H1 (cell line): Measurements from ENCODE around the gene PLXNB1. TPM values are rescaled to one million over a fixed set of nuclear protein-coding genes. Genes with fewer than 3 reads are reported as not detected.

Experiments used
- CTCF ChIA-PET: fragments of 300-600 bp; sonication (Branson Sonifier 250); formaldehyde crosslinking; loops from one replicate; lab custom pipeline; 2021; ENCODE audit not compliant: partially characterized antibody; lab: Charles Lee
- POLR2A ChIA-PET: fragments of 300-600 bp; sonication (Branson Sonifier 250); formaldehyde crosslinking; loops from one replicate; lab custom pipeline; 2021; ENCODE audit warnings: inconsistent platforms; ENCODE audit not compliant: partially characterized antibody; lab: Charles Lee
- DNase-seq, 2 experiments: peaks; one replicate each; pipeline versions ENCODE4 v3.0.0 to v3.0.0-alpha.2; 2010 to 2022; ENCODE audit warnings: low spot score in 2 of 2, low read depth in 1 of 2, mixed read lengths in 1 of 2
- FAIRE-seq: peaks from 2 replicates; lab custom pipeline; 2011; peaks lifted over from hg19 to GRCh38; lab: Jason Lieb, UNC
- H2AFZ ChIP-seq: 2 replicates; pipeline ENCODE4 v1.8.1; 2012; ENCODE audit warnings: low read length, inconsistent platforms
- H2AK5ac ChIP-seq: 2 replicates; pipeline ENCODE4 v1.6.1; 2013; ENCODE audit warnings: low read depth, low read length
- H2BK120ac ChIP-seq: replicated peaks from 2 replicates; pipeline ENCODE3; 2013; ENCODE audit warnings: low read depth, low read length, inconsistent platforms
- H2BK12ac ChIP-seq: 2 replicates; pipeline ENCODE4 v1.6.1; 2013; ENCODE audit warnings: low read depth, low read length
- H2BK15ac ChIP-seq: 2 replicates; pipeline ENCODE4 v1.6.1; 2013; ENCODE audit warnings: low read length
- H2BK20ac ChIP-seq: 2 replicates; pipeline ENCODE4 v1.6.1; 2013; ENCODE audit warnings: low read length
- H2BK5ac ChIP-seq: 2 replicates; pipeline ENCODE4 v1.6.1; 2013; ENCODE audit warnings: low read depth, low read length
- H3K14ac ChIP-seq: 2 replicates; pipeline ENCODE4 v1.6.1; 2013; ENCODE audit warnings: inconsistent platforms; ENCODE audit not compliant: insufficient read length
- H3K18ac ChIP-seq: 2 replicates; pipeline ENCODE4 v1.6.1; 2013; ENCODE audit warnings: low read length; ENCODE audit errors: extremely low read depth
- H3K23ac ChIP-seq: 2 replicates; pipeline ENCODE4 v1.6.1; 2013; ENCODE audit warnings: inconsistent platforms; ENCODE audit not compliant: insufficient read length
- H3K23me2 ChIP-seq: 2 replicates; pipeline ENCODE4 v1.6.1; 2013; ENCODE audit warnings: low read depth, low read length
- H3K27ac ChIP-seq: 2 replicates; pipeline ENCODE4 v1.6.1; 2011; ENCODE audit warnings: low read depth, low read length, inconsistent platforms
- H3K27me3 ChIP-seq, 4 experiments: replicated peaks in 1 of 4; 1 replicate in 1 of 4; 2 replicates in 3 of 4; pipeline versions ENCODE4 v1.6.1 to v1.8.1; 2011 to 2013; ENCODE audit warnings: low read length in 3 of 4, mild to moderate bottlenecking in 3 of 4, inconsistent platforms in 2 of 4, mixed read lengths in 2 of 4, moderate library complexity in 1 of 4; ENCODE audit not compliant: control insufficient read depth in 3 of 4, insufficient read depth in 3 of 4; ENCODE audit errors: extremely low read depth in 1 of 4
- H3K36me3 ChIP-seq, 4 experiments: 2 replicates each; pipeline versions ENCODE4 v1.6.1 to v1.8.1; 2011 to 2013; ENCODE audit warnings: mild to moderate bottlenecking in 4 of 4, low read length in 3 of 4, moderate library complexity in 2 of 4, control low read depth in 1 of 4, inconsistent platforms in 1 of 4; ENCODE audit not compliant: insufficient read depth in 4 of 4, control insufficient read depth in 2 of 4
- H3K4ac ChIP-seq: replicated peaks from 2 replicates; pipeline ENCODE3; 2013; ENCODE audit warnings: low read length, low read depth, mixed read lengths, inconsistent platforms; ENCODE audit not compliant: insufficient read length
- H3K4me1 ChIP-seq, 4 experiments: replicated peaks in 1 of 4; 1 replicate in 1 of 4; 2 replicates in 3 of 4; pipeline versions ENCODE4 v1.6.1 to v1.8.1; 2011 to 2013; ENCODE audit warnings: low read length in 3 of 4, inconsistent platforms in 2 of 4, mixed read lengths in 1 of 4; ENCODE audit not compliant: insufficient read depth in 4 of 4, control insufficient read depth in 3 of 4
- H3K4me2 ChIP-seq, 2 experiments: 2 replicates each; pipeline versions ENCODE4 v1.6.1 to v1.8.1; 2011 to 2013; ENCODE audit warnings: low read depth in 2 of 2, low read length in 2 of 2, control low read depth in 1 of 2, inconsistent platforms in 1 of 2, mild to moderate bottlenecking in 1 of 2; ENCODE audit not compliant: insufficient read depth in 1 of 2
- H3K4me3 ChIP-seq, 4 experiments: fragments of 200-600, 300-600 bp in 1 of 4; sonication (generic), shearing (Covaris generic), sonication (Bioruptor Twin) in 1 of 4; 2 replicates each; pipeline versions ENCODE4 v1.5.1 to v1.8.1; 2011 to 2016; ENCODE audit warnings: low read length in 4 of 4, low read depth in 3 of 4, control low read depth in 2 of 4, inconsistent platforms in 2 of 4, mild to moderate bottlenecking in 2 of 4, mixed read lengths in 1 of 4, moderate library complexity in 1 of 4; ENCODE audit not compliant: insufficient read depth in 2 of 4; ENCODE audit errors: extremely low read depth in 1 of 4
- H3K56ac ChIP-seq: replicated peaks from 2 replicates; pipeline ENCODE3; 2013; ENCODE audit warnings: low read depth, mild to moderate bottlenecking, mixed read lengths, low read length, inconsistent platforms; ENCODE audit not compliant: insufficient read length
- H3K79me1 ChIP-seq: 2 replicates; pipeline ENCODE4 v1.6.1; 2013; ENCODE audit warnings: low read depth, low read length, control low read depth
- H3K79me2 ChIP-seq, 2 experiments: 2 replicates each; pipeline versions ENCODE4 v1.6.1 to v1.8.1; 2012 to 2013; ENCODE audit warnings: low read length in 2 of 2, mild to moderate bottlenecking in 2 of 2, inconsistent platforms in 1 of 2; ENCODE audit not compliant: insufficient read depth in 2 of 2, control insufficient read depth in 1 of 2
- H3K9ac ChIP-seq, 4 experiments: replicated peaks in 1 of 4; 1 replicate in 1 of 4; 2 replicates in 3 of 4; pipeline versions ENCODE4 v1.6.1 to v1.8.1; 2011 to 2013; ENCODE audit warnings: low read depth in 3 of 4, low read length in 3 of 4, control low read depth in 2 of 4, mild to moderate bottlenecking in 2 of 4, moderate library complexity in 2 of 4, inconsistent platforms in 1 of 4; ENCODE audit errors: extremely low read depth in 1 of 4
- H3K9me3 ChIP-seq, 2 experiments: 2 replicates each; pipeline versions ENCODE4 v1.6.1 to v1.8.1; 2012 to 2013; ENCODE audit warnings: mild to moderate bottlenecking in 2 of 2, moderate library complexity in 2 of 2, control low read depth in 1 of 2, inconsistent platforms in 1 of 2, low read depth in 1 of 2, low read length in 1 of 2, mixed read lengths in 1 of 2; ENCODE audit not compliant: insufficient read depth in 2 of 2
- H4K20me1 ChIP-seq, 2 experiments: replicated peaks in 1 of 2; 2 replicates each; pipeline versions ENCODE3 to v1.8.1; 2011 to 2013; ENCODE audit warnings: inconsistent platforms in 2 of 2, low read length in 2 of 2, mild to moderate bottlenecking in 1 of 2; ENCODE audit not compliant: insufficient read depth in 2 of 2, control insufficient read depth in 1 of 2
- H4K5ac ChIP-seq: 2 replicates; pipeline ENCODE4 v1.6.1; 2013; ENCODE audit warnings: low read length, low read depth, mixed read lengths, inconsistent platforms; ENCODE audit not compliant: insufficient read length
- H4K8ac ChIP-seq: 2 replicates; pipeline ENCODE4 v1.8.0; 2013; ENCODE audit warnings: mild to moderate bottlenecking, moderate library complexity, low read length, inconsistent platforms; ENCODE audit not compliant: insufficient read depth; ENCODE audit errors: extremely low read depth
- H4K91ac ChIP-seq: replicated peaks from 2 replicates; pipeline ENCODE3; 2013; ENCODE audit warnings: low read length, mixed read lengths, inconsistent platforms; ENCODE audit not compliant: insufficient read length
- RNF2 ChIP-seq: fragments of 200-900, 300-1000 bp; sonication (generic); IDR thresholded peaks from 2 replicates; pipeline ENCODE4 v1.7.1; 2016; ENCODE audit warnings: borderline replicate concordance, low read depth, mild to moderate bottlenecking, antibody characterized with exemption, low read length; ENCODE audit not compliant: poor library complexity, severe bottlenecking; ENCODE audit errors: missing control alignments
- WGBS, 2 experiments: shearing (Covaris generic) in 1 of 2; methylation state at CpG; one replicate each; pipeline versions ENCODE4 v1.1.6 to v1.1.7; 2013 to 2015; ENCODE audit warnings: low lambda C conversion rate in 2 of 2, mixed read lengths in 2 of 2, inconsistent platforms in 1 of 2, low coverage in 1 of 2, missing lambda C conversion rate in 1 of 2; ENCODE audit not compliant: insufficient replicate concordance in 2 of 2, insufficient coverage in 1 of 2, insufficient read length in 1 of 2; ENCODE audit errors: extremely low coverage in 1 of 2, missing lambda C conversion rate in 1 of 2; 5-methylcytosine and 5-hydroxymethylcytosine counted together
- polyA plus RNA-seq, 7 experiments: library from polyadenylated mRNA; depleted of rRNA in 3 of 7; stranded (reverse) in 5 of 7; unstranded in 2 of 7; fragments of >200 nt in 5 of 7; fragments of 200-250 nt in 2 of 7; gene quantifications; 1 replicate in 5 of 7; 2 replicates in 1 of 7; 4 replicates in 1 of 7; pipeline versions ENCODE4 v1.2.1 to v1.2.3, GENCODE V29; 2011 to 2013; ENCODE audit warnings: missing spikeins in 2 of 7, mixed read lengths in 2 of 7
- total RNA-seq: library from RNA; stranded (reverse); fragmentation: NEBNext Ultra II Directional; extraction: Animal tissue kit (Norgen Biotek cat#: 25700); gene quantifications from 2 replicates; pipeline ENCODE4 v1.2.1, GENCODE V29; 2021

Gene PLXNB1
- total and polyA plus RNA-seq, 2 of the 8 experiments (the other 6 are each of a cell fraction or from before 2014, with no cell fraction given) = 109 to 114 TPM

- Histone ChIP-seq H2BK5ac (no peak overlapping the region), H4K5ac (no peak overlapping the region), H2AK5ac (no peak overlapping the region), H3K56ac (no peak overlapping the region), H4K8ac (no peak overlapping the region; the same call in 1 of the 2 replicates), H2BK15ac (no peak overlapping the region), H3K23me2 (no peaks in the 10 kb centered on the region), H3K27me3 (no peaks in the 10 kb centered on the region), H3K9me3 (no peaks in the 10 kb centered on the region), H3K27ac (no peak overlapping the region), H2BK12ac (no peak overlapping the region), H3K9ac (no peak overlapping the region), H2AFZ (no peak overlapping the region), H3K79me2 (no peaks in the 10 kb centered on the region), H4K91ac (no peak overlapping the region), H4K20me1 (peaks cover 5 to 21% of the 10 kb centered on the region in 2 experiments), H3K4me1 (no peaks in the 10 kb centered on the region), H2BK120ac (no peak overlapping the region), H2BK20ac (no peak overlapping the region), H3K4ac (no peak overlapping the region), H3K23ac (no peak overlapping the region), H3K4me2 (no peak overlapping the region), H3K14ac (no peak overlapping the region), H3K4me3 (no peak overlapping the region), H3K18ac (no peak overlapping the region), H3K36me3 (peaks cover 38 to 67% (median 61%) of the 10 kb centered on the region in 4 experiments), H3K79me1 (no peaks in the 10 kb centered on the region)
- DNase-seq (no peak), FAIRE-seq (no peak)
- no peak for TF ChIP-seq RNF2
- WGBS, 2 experiments = 92% methylated on average over 13 of the region's 13 CpGs; no CpG with 5 or more reads in 1 of the 2 experiments
- CTCF ChIA-PET = interaction anchor here (1.0 to 9.2 kb wide), 5 partner anchors 11 to 143 kb away, joined by 3 to 220 read pairs (median 8); no protein-coding TSS in a partner anchor
- POLR2A ChIA-PET = interaction anchor here (20.2 kb wide), 1 partner anchor 17 kb away, joined by 650 read pairs; the partner anchor contains the start of gene PLXNB1
These were observed 24.5 kb downstream of the PLXNB1 start for GRCh38 chr3:48405343-48405881.
